CD14-positive monocyte (primary cell): Measurements from ENCODE around the gene LRR1. TPM values are rescaled to one million over a fixed set of nuclear protein-coding genes. Genes with fewer than 3 reads are reported as not detected.

Source experiments
- DNase-seq, 3 donors: peaks; one replicate each; pipeline ENCODE4 v3.0.0-alpha.2; 2011 to 2022
- H2AFZ ChIP-seq: 2 replicates; pipeline ENCODE4 v1.6.0; 2012; ENCODE audit warnings: mild to moderate bottlenecking, low read depth, low read length, inconsistent platforms; ENCODE audit not compliant: insufficient read depth, poor library complexity, severe bottlenecking
- H3K27ac ChIP-seq, 2 donors: 1 replicate in 1 of 2; 2 replicates in 1 of 2; pipeline ENCODE4 v1.5.1; 2012 to 2013; ENCODE audit warnings: low read length in 2 of 2, control low read depth in 1 of 2, inconsistent platforms in 1 of 2, low read depth in 1 of 2, mild to moderate bottlenecking in 1 of 2
- H3K27me3 ChIP-seq, 2 donors: one replicate each; pipeline versions ENCODE4 v1.6.0 to v1.6.1; 2011 to 2013; ENCODE audit warnings: low read length in 2 of 2; ENCODE audit not compliant: control insufficient read depth in 2 of 2, insufficient read depth in 2 of 2
- H3K36me3 ChIP-seq, 2 donors: replicated peaks in 1 of 2; 1 replicate in 1 of 2; 2 replicates in 1 of 2; pipeline versions ENCODE4 v1.5.1 to v1.6.1; 2012 to 2013; ENCODE audit warnings: low read length in 2 of 2, control low read depth in 1 of 2, inconsistent platforms in 1 of 2, mild to moderate bottlenecking in 1 of 2; ENCODE audit not compliant: insufficient read depth in 2 of 2, control insufficient read depth in 1 of 2
- H3K4me1 ChIP-seq, 2 donors: 1 replicate in 1 of 2; 2 replicates in 1 of 2; pipeline versions ENCODE4 v1.5.1 to v1.6.1; 2012 to 2013; ENCODE audit warnings: low read length in 2 of 2, control low read depth in 1 of 2, inconsistent platforms in 1 of 2, mild to moderate bottlenecking in 1 of 2, moderate library complexity in 1 of 2; ENCODE audit not compliant: insufficient read depth in 2 of 2, control insufficient read depth in 1 of 2
- H3K4me2 ChIP-seq: replicated peaks from 2 replicates; pipeline ENCODE3; 2012; ENCODE audit warnings: low read length, moderate library complexity, mild to moderate bottlenecking; ENCODE audit not compliant: poor library complexity, severe bottlenecking; ENCODE audit errors: extremely low read depth
- H3K4me3 ChIP-seq, 3 experiments: fragments of 200-600 bp in 1 of 3; sonication (generic) in 1 of 3; replicated peaks in 1 of 3; 1 replicate in 2 of 3; 2 replicates in 1 of 3; pipeline ENCODE4 v1.5.1; 2011 to 2013; ENCODE audit warnings: low read length in 3 of 3, mild to moderate bottlenecking in 3 of 3, control low read depth in 2 of 3, low read depth in 2 of 3, inconsistent platforms in 1 of 3, moderate library complexity in 1 of 3
- H3K79me2 ChIP-seq: 2 replicates; pipeline ENCODE4 v1.6.0; 2012; ENCODE audit warnings: mild to moderate bottlenecking, control low read depth, inconsistent platforms, low read length, moderate library complexity; ENCODE audit not compliant: insufficient read depth
- H3K9ac ChIP-seq: 2 replicates; pipeline ENCODE4 v1.6.0; 2017; ENCODE audit warnings: low read length, mild to moderate bottlenecking; ENCODE audit not compliant: insufficient read depth, poor library complexity, severe bottlenecking
- H3K9me3 ChIP-seq, 2 donors: replicated peaks in 1 of 2; 1 replicate in 1 of 2; 2 replicates in 1 of 2; pipeline versions ENCODE4 v1.5.1 to v1.6.1; 2012 to 2013; ENCODE audit warnings: low read length in 2 of 2, control low read depth in 1 of 2; ENCODE audit not compliant: control insufficient read depth in 1 of 2, insufficient read depth in 1 of 2
- H4K20me1 ChIP-seq: 2 replicates; pipeline ENCODE4 v1.6.0; 2012; ENCODE audit warnings: mild to moderate bottlenecking, low read length, control low read depth, moderate library complexity; ENCODE audit not compliant: insufficient read depth
- H3K27ac Mint-ChIP-seq, 7 donors: one replicate each; pipeline ENCODE4 v1.8.0; 2020; ENCODE audit warnings: mild to moderate bottlenecking in 7 of 7, mixed read lengths in 7 of 7, moderate library complexity in 6 of 7, inconsistent platforms in 2 of 7
- H3K27me3 Mint-ChIP-seq, 3 donors: one replicate each; pipeline ENCODE4 v1.8.0; 2021 to 2022; ENCODE audit warnings: low read depth in 3 of 3, mild to moderate bottlenecking in 3 of 3, mixed read lengths in 3 of 3, moderate library complexity in 3 of 3, inconsistent platforms in 1 of 3
- H3K36me3 Mint-ChIP-seq, 2 donors: one replicate each; pipeline ENCODE4 v1.8.0; 2020; ENCODE audit warnings: mixed read lengths in 2 of 2, inconsistent platforms in 1 of 2, mild to moderate bottlenecking in 1 of 2
- H3K4me1 Mint-ChIP-seq: one replicate; pipeline ENCODE4 v1.8.0; 2020; ENCODE audit warnings: mild to moderate bottlenecking, mixed read lengths
- H3K4me3 Mint-ChIP-seq, 2 donors: one replicate each; pipeline ENCODE4 v1.8.0; 2020; ENCODE audit warnings: mild to moderate bottlenecking in 2 of 2, mixed read lengths in 2 of 2, moderate library complexity in 1 of 2
- H3K9me3 Mint-ChIP-seq, 7 donors: one replicate each; pipeline ENCODE4 v1.8.0; 2020 to 2022; ENCODE audit warnings: mixed read lengths in 7 of 7, mild to moderate bottlenecking in 6 of 7, moderate library complexity in 6 of 7, inconsistent platforms in 2 of 7
- WGBS: methylation state at CpG from one replicate; pipeline ENCODE4 v1.1.5; 2013; ENCODE audit warnings: missing lambda C conversion rate; ENCODE audit not compliant: insufficient coverage; 5-methylcytosine and 5-hydroxymethylcytosine counted together
- intact Hi-C, 2 donors: fragments of 100-400 bp; cut with micrococcal nuclease; formaldehyde crosslinking; loops; one replicate each; pipeline versions ENCODE4 v1.15.0 to v1.15.1; 2023
- polyA plus RNA-seq, 3 donors: library from polyadenylated mRNA; depleted of rRNA in 1 of 3; unstranded in 2 of 3; stranded (reverse) in 1 of 3; fragments of 300-500 nt in 2 of 3; fragments of >200 nt in 1 of 3; fragmentation: Illumina TruSeq in 2 of 3; gene quantifications; 1 replicate in 2 of 3; 2 replicates in 1 of 3; pipeline ENCODE4 v1.2.3, GENCODE V29; 2012 to 2021
- TF ChIP-seq, protein P1 (sequence below): fragments of 200-600 bp; IDR thresholded peaks from one replicate; pipeline ENCODE4 v1.8.0; 2022; ENCODE audit warnings: antibody characterized with exemption, mild to moderate bottlenecking

LRR1 gene
- polyA plus RNA-seq, 3 donors = 3.4 to 12.7 (median 10.5) TPM

DNA sequence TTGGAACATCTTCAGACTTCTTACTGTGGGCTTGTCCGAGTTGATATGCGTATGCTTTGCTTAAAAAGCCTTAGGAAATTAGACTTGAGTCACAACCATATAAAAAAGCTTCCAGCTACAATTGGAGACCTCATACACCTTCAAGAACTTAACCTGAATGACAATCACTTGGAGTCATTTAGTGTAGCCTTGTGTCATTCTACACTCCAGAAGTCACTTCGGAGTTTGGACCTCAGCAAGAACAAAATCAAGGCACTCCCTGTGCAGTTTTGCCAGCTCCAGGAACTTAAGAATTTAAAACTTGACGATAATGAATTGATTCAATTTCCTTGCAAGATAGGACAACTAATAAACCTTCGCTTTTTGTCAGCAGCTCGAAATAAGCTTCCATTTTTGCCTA, 8.8 kb downstream of the LRR1 start:
- Mint-ChIP-seq H3K4me3 (no peak overlapping the region), H3K36me3 (peaks cover 24 to 71% of the 10 kb centered on the region in 2 donors), H3K27me3 (no peaks in the 10 kb centered on the region), H3K4me1 (no peaks in the 10 kb centered on the region), H3K27ac (no peak overlapping the region), H3K9me3 (no peaks in the 10 kb centered on the region)
- Histone ChIP-seq H3K79me2 (peaks cover 67% of the 10 kb centered on the region), H3K4me3 (no peak overlapping the region), H4K20me1 (no peaks in the 10 kb centered on the region), H2AFZ (no peak overlapping the region), H3K4me2 (no peak overlapping the region), H3K9me3 (no peaks in the 10 kb centered on the region), H3K9ac (no peak overlapping the region), H3K4me1 (no peaks in the 10 kb centered on the region), H3K36me3 (peaks cover 10 to 48% of the 10 kb centered on the region in 2 donors), H3K27ac (peak overlapping the region in 1 of 2 donors; percentile 20), H3K27me3 (no peaks in the 10 kb centered on the region)
- TF ChIP-seq, protein P1, sequence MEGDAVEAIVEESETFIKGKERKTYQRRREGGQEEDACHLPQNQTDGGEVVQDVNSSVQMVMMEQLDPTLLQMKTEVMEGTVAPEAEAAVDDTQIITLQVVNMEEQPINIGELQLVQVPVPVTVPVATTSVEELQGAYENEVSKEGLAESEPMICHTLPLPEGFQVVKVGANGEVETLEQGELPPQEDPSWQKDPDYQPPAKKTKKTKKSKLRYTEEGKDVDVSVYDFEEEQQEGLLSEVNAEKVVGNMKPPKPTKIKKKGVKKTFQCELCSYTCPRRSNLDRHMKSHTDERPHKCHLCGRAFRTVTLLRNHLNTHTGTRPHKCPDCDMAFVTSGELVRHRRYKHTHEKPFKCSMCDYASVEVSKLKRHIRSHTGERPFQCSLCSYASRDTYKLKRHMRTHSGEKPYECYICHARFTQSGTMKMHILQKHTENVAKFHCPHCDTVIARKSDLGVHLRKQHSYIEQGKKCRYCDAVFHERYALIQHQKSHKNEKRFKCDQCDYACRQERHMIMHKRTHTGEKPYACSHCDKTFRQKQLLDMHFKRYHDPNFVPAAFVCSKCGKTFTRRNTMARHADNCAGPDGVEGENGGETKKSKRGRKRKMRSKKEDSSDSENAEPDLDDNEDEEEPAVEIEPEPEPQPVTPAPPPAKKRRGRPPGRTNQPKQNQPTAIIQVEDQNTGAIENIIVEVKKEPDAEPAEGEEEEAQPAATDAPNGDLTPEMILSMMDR = no peak
- intact Hi-C loops = no loop called here
- WGBS = 78% methylated on average over 2 of the region's 6 CpGs
- no peak for DNase-seq

DNA sequence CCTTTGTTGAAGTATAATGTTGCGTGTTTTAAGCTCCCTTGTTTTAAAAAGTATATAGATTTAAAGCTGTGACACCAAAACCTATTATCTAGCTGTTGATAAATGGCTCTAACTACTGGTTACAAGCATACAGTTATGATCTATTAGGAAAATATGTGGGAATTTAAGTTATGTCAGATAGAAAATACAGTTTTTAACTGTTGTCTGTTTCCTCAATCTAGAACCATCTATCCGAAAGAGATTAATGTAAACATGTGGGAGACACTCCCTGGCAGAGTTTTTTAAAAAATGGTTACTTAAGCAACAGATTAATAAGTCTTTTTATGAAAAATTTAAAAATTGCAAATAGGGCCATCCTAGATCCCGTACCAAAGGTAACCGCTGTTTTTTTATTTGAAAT, 13.5 kb downstream of the LRR1 start:
- Histone ChIP-seq H3K79me2 (peaks cover 53% of the 10 kb centered on the region), H3K4me1 (no peaks in the 10 kb centered on the region), H3K9ac (no peak overlapping the region), H3K4me2 (no peak overlapping the region), H3K9me3 (no peaks in the 10 kb centered on the region), H3K36me3 (peaks cover 9 to 48% of the 10 kb centered on the region in 2 donors), H3K27ac (no peak overlapping the region), H2AFZ (no peak overlapping the region), H3K27me3 (no peaks in the 10 kb centered on the region), H3K4me3 (no peak overlapping the region), H4K20me1 (no peaks in the 10 kb centered on the region)
- Mint-ChIP-seq H3K4me1 (peaks cover 2% of the 10 kb centered on the region), H3K9me3 (no peaks in the 10 kb centered on the region), H3K36me3 (peaks cover 15 to 79% of the 10 kb centered on the region in 2 donors), H3K4me3 (no peak overlapping the region), H3K27ac (peak overlapping the region in 2 of 7 donors; percentile 4 to 43), H3K27me3 (no peaks in the 10 kb centered on the region)
- intact Hi-C loops = no loop called here
- TF ChIP-seq, protein P1 = no peak
- no peak for DNase-seq
- WGBS = 100% methylated on average over 2 of the region's 4 CpGs
